Peyer's patch (tissue), 4 donors: ENCODE measurements around the gene PPDPF.

Experiments used
- POLR2A ChIP-seq, 2 donors: fragments of 450-650 bp; IDR thresholded peaks; one replicate each; pipeline ENCODE4 v1.5.1; 2017; ENCODE audit warnings: antibody characterized with exemption in 2 of 2, mild to moderate bottlenecking in 2 of 2, moderate library complexity in 2 of 2
- TF ChIP-seq, protein P1 (sequence below), 6 experiments: fragments of 450-650 bp in 4 of 6; fragments of 200-600 bp in 2 of 6; sonication (generic) in 1 of 6; IDR thresholded peaks; one replicate each; pipeline ENCODE4 v1.5.1; 2017 to 2019; ENCODE audit warnings: antibody characterized with exemption in 6 of 6, mild to moderate bottlenecking in 3 of 6, moderate library complexity in 1 of 6

DNA sequence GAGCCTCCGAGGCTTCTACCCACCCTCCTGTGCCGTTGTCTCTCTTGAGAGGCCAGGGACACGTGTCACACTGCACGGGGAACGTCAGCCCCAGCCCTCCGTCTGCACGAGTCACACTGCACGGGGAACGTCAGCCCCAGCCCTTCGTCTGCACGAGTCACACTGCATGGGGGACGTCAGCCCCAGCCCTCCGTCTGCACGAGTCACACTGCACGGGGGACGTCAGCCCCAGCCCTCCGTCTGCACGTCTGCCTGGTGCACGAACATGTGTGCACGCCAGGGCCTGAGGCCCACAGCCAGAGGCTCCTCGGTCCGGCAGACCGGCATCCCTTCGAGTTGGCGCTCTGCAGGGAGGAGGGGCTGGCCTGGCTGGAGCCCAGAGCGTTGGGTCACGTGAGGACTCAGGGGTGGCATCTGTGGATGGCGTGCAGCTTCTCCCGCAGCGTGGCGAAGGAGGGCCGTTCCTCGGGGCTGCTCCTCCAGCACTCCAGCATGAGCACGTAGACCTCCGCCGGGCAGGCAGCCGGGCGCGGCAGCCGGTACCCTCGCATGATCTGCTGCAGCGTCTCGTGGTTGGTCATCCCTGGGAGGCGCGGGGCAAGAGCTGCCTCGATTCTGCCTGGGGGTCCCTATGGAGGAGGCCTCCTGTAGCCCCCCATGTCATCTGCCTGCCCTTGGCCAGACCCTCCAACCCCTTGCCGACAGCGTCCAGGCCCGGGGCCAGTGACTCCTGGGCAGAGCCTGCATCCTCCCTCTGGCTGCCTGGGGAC is 20.0 kb downstream of the PPDPF start:
- TF ChIP-seq, protein P1, sequence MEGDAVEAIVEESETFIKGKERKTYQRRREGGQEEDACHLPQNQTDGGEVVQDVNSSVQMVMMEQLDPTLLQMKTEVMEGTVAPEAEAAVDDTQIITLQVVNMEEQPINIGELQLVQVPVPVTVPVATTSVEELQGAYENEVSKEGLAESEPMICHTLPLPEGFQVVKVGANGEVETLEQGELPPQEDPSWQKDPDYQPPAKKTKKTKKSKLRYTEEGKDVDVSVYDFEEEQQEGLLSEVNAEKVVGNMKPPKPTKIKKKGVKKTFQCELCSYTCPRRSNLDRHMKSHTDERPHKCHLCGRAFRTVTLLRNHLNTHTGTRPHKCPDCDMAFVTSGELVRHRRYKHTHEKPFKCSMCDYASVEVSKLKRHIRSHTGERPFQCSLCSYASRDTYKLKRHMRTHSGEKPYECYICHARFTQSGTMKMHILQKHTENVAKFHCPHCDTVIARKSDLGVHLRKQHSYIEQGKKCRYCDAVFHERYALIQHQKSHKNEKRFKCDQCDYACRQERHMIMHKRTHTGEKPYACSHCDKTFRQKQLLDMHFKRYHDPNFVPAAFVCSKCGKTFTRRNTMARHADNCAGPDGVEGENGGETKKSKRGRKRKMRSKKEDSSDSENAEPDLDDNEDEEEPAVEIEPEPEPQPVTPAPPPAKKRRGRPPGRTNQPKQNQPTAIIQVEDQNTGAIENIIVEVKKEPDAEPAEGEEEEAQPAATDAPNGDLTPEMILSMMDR (IDR thresholded peaks at IDR 0.05): no peak
- no peak for TF ChIP-seq POLR2A (IDR thresholded peaks at IDR 0.05)
